Liver (tissue), 9 donors: ENCODE results near the gene ECE1. TPM values are rescaled to one million over a fixed set of nuclear protein-coding genes. Genes with fewer than 3 reads are reported as not detected.

Experiments used
- DNase-seq: peaks from one replicate; pipeline ENCODE4 v3.0.0-alpha.2; 2017; ENCODE audit warnings: low spot score
- H3K27ac ChIP-seq, 2 donors: one replicate each; pipeline ENCODE4 v1.7.0; 2013; ENCODE audit warnings: inconsistent platforms in 2 of 2, low read length in 2 of 2, control low read depth in 1 of 2, low read depth in 1 of 2, mild to moderate bottlenecking in 1 of 2
- H3K27me3 ChIP-seq, 4 donors: one replicate each; pipeline versions ENCODE4 v1.6.1 to v1.7.0; 2013; ENCODE audit warnings: low read length in 3 of 4, inconsistent platforms in 1 of 4, mild to moderate bottlenecking in 1 of 4, moderate library complexity in 1 of 4; ENCODE audit not compliant: control insufficient read depth in 4 of 4, insufficient read depth in 4 of 4
- H3K36me3 ChIP-seq, 4 donors: one replicate each; pipeline versions ENCODE4 v1.6.1 to v1.7.0; 2013; ENCODE audit warnings: low read length in 3 of 4, mild to moderate bottlenecking in 3 of 4, low read depth in 1 of 4, moderate library complexity in 1 of 4; ENCODE audit not compliant: control insufficient read depth in 4 of 4, insufficient read depth in 3 of 4
- H3K4me1 ChIP-seq, 4 donors: one replicate each; pipeline versions ENCODE4 v1.6.1 to v1.7.0; 2013; ENCODE audit warnings: low read length in 3 of 4, mild to moderate bottlenecking in 3 of 4, moderate library complexity in 1 of 4; ENCODE audit not compliant: control insufficient read depth in 4 of 4, insufficient read depth in 4 of 4
- H3K4me3 ChIP-seq, 3 donors: one replicate each; pipeline versions ENCODE4 v1.6.1 to v1.7.0; 2013; ENCODE audit warnings: low read length in 3 of 3, control low read depth in 1 of 3, low read depth in 1 of 3, mild to moderate bottlenecking in 1 of 3
- H3K9ac ChIP-seq, 2 donors: one replicate each; pipeline ENCODE4 v1.7.0; 2013; ENCODE audit warnings: low read length in 2 of 2, mild to moderate bottlenecking in 2 of 2, moderate library complexity in 2 of 2, control low read depth in 1 of 2, low read depth in 1 of 2
- H3K9me3 ChIP-seq, 4 donors: one replicate each; pipeline versions ENCODE4 v1.6.1 to v1.7.0; 2013; ENCODE audit warnings: low read length in 3 of 4; ENCODE audit not compliant: control insufficient read depth in 4 of 4
- ATF3 ChIP-seq: IDR thresholded peaks from 2 replicates; pipeline ENCODE4 v1.6.1; 2016; ENCODE audit warnings: antibody characterized with exemption
- CTCF ChIP-seq: fragments of 150-350 bp; IDR thresholded peaks from 2 replicates; pipeline ENCODE4 v1.5.1; 2017; ENCODE audit warnings: improper control_type of control experiment, low read depth, low read length; ENCODE audit not compliant: missing input control
- EGR1 ChIP-seq, 2 donors: IDR thresholded peaks; 2 replicates each; pipeline ENCODE4 v1.6.1; 2016 to 2018; ENCODE audit warnings: antibody characterized with exemption in 2 of 2, low read depth in 2 of 2
- FOXA1 ChIP-seq: IDR thresholded peaks from 2 replicates; pipeline ENCODE4 v1.6.1; 2016; ENCODE audit warnings: antibody characterized with exemption
- FOXA2 ChIP-seq: IDR thresholded peaks from 2 replicates; pipeline ENCODE4 v1.6.1; 2016; ENCODE audit warnings: antibody characterized with exemption
- GABPA ChIP-seq, 2 donors: IDR thresholded peaks in 1 of 2; conservative IDR thresholded peaks in 1 of 2; 2 replicates each; pipeline ENCODE4 v1.6.1; 2016; ENCODE audit warnings: antibody characterized with exemption in 2 of 2, mild to moderate bottlenecking in 1 of 2, moderate library complexity in 1 of 2
- HNF4A ChIP-seq, 2 donors: conservative IDR thresholded peaks; 2 replicates each; pipeline ENCODE4 v1.6.1; 2016; ENCODE audit warnings: antibody characterized with exemption in 2 of 2, mild to moderate bottlenecking in 2 of 2
- HNF4G ChIP-seq: IDR thresholded peaks from 2 replicates; pipeline ENCODE4 v1.6.1; 2016; ENCODE audit warnings: antibody characterized with exemption
- JUND ChIP-seq, 2 donors: IDR thresholded peaks; 2 replicates each; pipeline ENCODE4 v1.6.1; 2016; ENCODE audit warnings: antibody characterized with exemption in 2 of 2
- MAX ChIP-seq: IDR thresholded peaks from 2 replicates; pipeline ENCODE4 v1.6.1; 2016; ENCODE audit warnings: antibody characterized with exemption
- NR2F2 ChIP-seq: IDR thresholded peaks from 2 replicates; pipeline ENCODE4 v1.6.1; 2016; ENCODE audit warnings: antibody characterized with exemption
- RAD21 ChIP-seq, 2 donors: IDR thresholded peaks; 2 replicates each; pipeline ENCODE4 v1.6.1; 2016; ENCODE audit warnings: antibody characterized with exemption in 2 of 2, mild to moderate bottlenecking in 2 of 2
- REST ChIP-seq: IDR thresholded peaks from 2 replicates; pipeline ENCODE4 v1.6.1; 2016; ENCODE audit warnings: antibody characterized with exemption, mild to moderate bottlenecking
- RXRA ChIP-seq, 2 donors: IDR thresholded peaks; 2 replicates each; pipeline ENCODE4 v1.6.1; 2017 to 2018; ENCODE audit warnings: antibody characterized with exemption in 2 of 2, mild to moderate bottlenecking in 1 of 2
- SP1 ChIP-seq: IDR thresholded peaks from 2 replicates; pipeline ENCODE4 v1.6.1; 2018; ENCODE audit warnings: antibody characterized with exemption, mild to moderate bottlenecking
- TAF1 ChIP-seq: conservative IDR thresholded peaks from 2 replicates; pipeline ENCODE4 v1.6.1; 2016; ENCODE audit warnings: antibody characterized with exemption, mild to moderate bottlenecking
- YY1 ChIP-seq: IDR thresholded peaks from 2 replicates; pipeline ENCODE4 v1.6.1; 2016; ENCODE audit warnings: antibody characterized with exemption, mild to moderate bottlenecking
- ZBTB33 ChIP-seq: IDR thresholded peaks from 2 replicates; pipeline ENCODE4 v1.6.1; 2016; ENCODE audit warnings: antibody characterized with exemption
- WGBS: extraction: QIAGEN DNeasy Blood & Tissue Kit; methylation state at CpG from one replicate; pipeline ENCODE4 v1.1.7; 2013; 5-methylcytosine and 5-hydroxymethylcytosine counted together
- polyA plus RNA-seq, 2 donors: library from polyadenylated mRNA; stranded (reverse) in 1 of 2; unstranded in 1 of 2; fragments of 200-250 nt in 1 of 2; fragments of >200 nt in 1 of 2; fragmentation: Nextera tagmentation in 1 of 2; extraction: Ambion mirVana in 1 of 2; gene quantifications; one replicate each; pipeline versions ENCODE4 v1.2.1 to v1.2.3, GENCODE V29; 2013 to 2015
- total RNA-seq, 2 donors: library from RNA; depleted of rRNA; stranded (reverse); fragments of >200 nt; gene quantifications; one replicate each; pipeline ENCODE4 v1.2.3, GENCODE V29; 2014
- donor health status: healthy.
- donor health status: healthy.
- donor health status: healthy.
- donor health status: healthy.
- donor health status: healthy.

Gene ECE1
- total and polyA plus RNA-seq, 4 donors, result 29.3 to 46.4 (median 39.6) TPM

GRCh38 chr1:21332554-21333311, 42.5 kb upstream of the ECE1 start:
- no peak overlapping the region for H3K4me3 ChIP-seq
- H3K27ac ChIP-seq, result peak overlapping the region; percentile 74 to 81
- no peak for DNase-seq
- WGBS, result 54% methylated on average over 7 of the region's 8 CpGs
- H3K9me3 ChIP-seq, result no peaks in the 10 kb centered on the region
- peak overlapping the region in 1 of 2 donors; percentile 36 for H3K9ac ChIP-seq
- H3K27me3 ChIP-seq, result no peaks in the 10 kb centered on the region
- peaks cover 43 to 82% (median 59%) of the 10 kb centered on the region in 4 donors for H3K4me1 ChIP-seq
- TF ChIP-seq RAD21 (IDR thresholded peaks at IDR 0.05), result peak in 1 of 2 donors; percentile 43
- TF ChIP-seq RXRA (IDR thresholded peaks at IDR 0.05), result peak; percentile 76 to 80
- TF ChIP-seq FOXA2, result peak; percentile 81
- no peak for TF ChIP-seq TAF1
- TF ChIP-seq SP1, result peak; percentile 78
- peak; percentile 28 for TF ChIP-seq MAX
- no peak for TF ChIP-seq HNF4G
- TF ChIP-seq ATF3, result peak; percentile 69
- no peak for TF ChIP-seq REST
- TF ChIP-seq GABPA (IDR thresholded peaks at IDR 0.05 in 1 of 2, conservative IDR thresholded peaks at IDR 0.05 in 1 of 2), result peak in 1 of 2 donors; percentile 9
- TF ChIP-seq FOXA1, result peak; percentile 48
- peak; percentile 46 to 71 for TF ChIP-seq JUND (IDR thresholded peaks at IDR 0.05)
- peak; percentile 66 to 75 for TF ChIP-seq HNF4A (conservative IDR thresholded peaks at IDR 0.05)
- TF ChIP-seq CTCF, result no peak
- peak; percentile 59 to 66 for TF ChIP-seq EGR1 (IDR thresholded peaks at IDR 0.05; ENCODE audit: low read depth in 2 of 2)
- TF ChIP-seq YY1, result peak; percentile 32
- no peak for TF ChIP-seq ZBTB33
- TF ChIP-seq NR2F2, result no peak
- H3K36me3 ChIP-seq, result no peaks in the 10 kb centered on the region
